MCF 10A (cell line): ENCODE results near the gene MTUS2. TPM values are rescaled to one million over a fixed set of nuclear protein-coding genes. Genes with fewer than 3 reads are reported as not detected.

Experiments
- BruUV-seq: library from RNA; stranded (reverse); fragments of 400-500 nt; replicated peaks from 2 replicates; lab custom pipeline; 2021; lab: Mats Ljungman, UMichigan
- CTCF ChIA-PET: fragments of 300-600 bp; sonication (Branson Sonifier 250); formaldehyde crosslinking; extraction: SDS; loops from one replicate; lab custom pipeline; 2021; ENCODE audit warnings: antibody characterized with exemption, inconsistent platforms; lab: Yijun Ruan, JAX
- POLR2A ChIA-PET: fragments of 300-600, 350-650 bp; sonication (Branson Sonifier 250); formaldehyde crosslinking; extraction: SDS; loops from one replicate; lab custom pipeline; 2020; ENCODE audit warnings: antibody characterized with exemption, inconsistent platforms; lab: Yijun Ruan, JAX
- DNase-seq: peaks from one replicate; pipeline ENCODE4 v3.0.0-alpha.2; 2018; ENCODE audit not compliant: unreplicated experiment
- H3K27ac Mint-ChIP-seq: one replicate; pipeline ENCODE4 v1.8.0; 2022; ENCODE audit warnings: mild to moderate bottlenecking, low read depth, mixed read lengths; ENCODE audit not compliant: unreplicated experiment
- H3K27me3 Mint-ChIP-seq: one replicate; pipeline ENCODE4 v1.8.0; 2022; ENCODE audit warnings: mixed read lengths; ENCODE audit not compliant: insufficient read depth, unreplicated experiment
- H3K36me3 Mint-ChIP-seq: one replicate; pipeline ENCODE4 v1.8.0; 2022; ENCODE audit warnings: mild to moderate bottlenecking, moderate library complexity, mixed read lengths; ENCODE audit not compliant: insufficient read depth, unreplicated experiment
- H3K4me1 Mint-ChIP-seq: one replicate; pipeline ENCODE4 v1.8.0; 2022; ENCODE audit warnings: mixed read lengths; ENCODE audit not compliant: insufficient read depth, unreplicated experiment
- H3K4me3 Mint-ChIP-seq: one replicate; pipeline ENCODE4 v1.8.0; 2022; ENCODE audit warnings: mild to moderate bottlenecking, moderate library complexity, mixed read lengths; ENCODE audit not compliant: unreplicated experiment
- H3K9me3 Mint-ChIP-seq: one replicate; pipeline ENCODE4 v1.8.0; 2022; ENCODE audit warnings: mixed read lengths; ENCODE audit not compliant: unreplicated experiment
- CTCF ChIP-seq: fragments of 200-600 bp; IDR thresholded peaks from one replicate; pipeline ENCODE4 v1.8.0; 2022; ENCODE audit warnings: antibody characterized with exemption, mild to moderate bottlenecking; ENCODE audit not compliant: unreplicated experiment
- intact Hi-C: fragments of 100-400 bp; cut with micrococcal nuclease; formaldehyde crosslinking; loops from 2 replicates; pipeline ENCODE4 v1.14.1; 2022
- total RNA-seq: library from RNA; stranded (reverse); gene quantifications from 2 replicates; pipeline ENCODE4 v1.2.3, GENCODE V29; 2022

MTUS2 gene
- total RNA-seq, 1 experiment from 2014 or later: not detected

- ChIA-PET POLR2A (interaction anchor here (0.6 kb wide), 1 partner anchor 199 kb away, joined by 3 read pairs; no protein-coding TSS in a partner anchor), CTCF (interaction anchor here (0.6 to 5.9 kb wide), 6 partner anchors 9 to 606 kb away, joined by 3 to 127 read pairs (median 6); no protein-coding TSS in a partner anchor)
- H3K4me3 Mint-ChIP-seq: no peak overlapping the region
- peaks cover 17% of the 10 kb centered on the region for H3K36me3 Mint-ChIP-seq
- no peaks in the 10 kb centered on the region for H3K9me3 Mint-ChIP-seq
- DNase-seq: no peak
- intact Hi-C loops: no loop called here
- H3K4me1 Mint-ChIP-seq: no peaks in the 10 kb centered on the region
- no TSS peak for BruUV-seq
- no peak overlapping the region for H3K27ac Mint-ChIP-seq
- H3K27me3 Mint-ChIP-seq: no peaks in the 10 kb centered on the region
- TF ChIP-seq CTCF: no peak
Observed at GRCh38 chr13:29505950-29506349, 685.8 kb downstream of the MTUS2 start.

- ChIA-PET CTCF (interaction anchor here (0.8 to 5.9 kb wide), 27 partner anchors 9 to 608 kb away, joined by 3 to 127 read pairs (median 6); partner anchors contain the start of gene SLC7A1), POLR2A (interaction anchor here (1.1 to 1.9 kb wide), 5 partner anchors 8 to 336 kb away, joined by 3 to 8 read pairs (median 4); no protein-coding TSS in a partner anchor)
- no peak for TF ChIP-seq CTCF
- intact Hi-C loops: no loop called here
- BruUV-seq: no TSS peak
- no peaks in the 10 kb centered on the region for H3K9me3 Mint-ChIP-seq
- peaks cover 31% of the 10 kb centered on the region for H3K36me3 Mint-ChIP-seq
- no peaks in the 10 kb centered on the region for H3K4me1 Mint-ChIP-seq
- no peak overlapping the region for H3K4me3 Mint-ChIP-seq
- no peak overlapping the region for H3K27ac Mint-ChIP-seq
- no peak for DNase-seq
- H3K27me3 Mint-ChIP-seq: no peaks in the 10 kb centered on the region
Observed at GRCh38 chr13:29507356-29507755, 687.2 kb downstream of the MTUS2 start.

- no peaks in the 10 kb centered on the region for H3K27me3 Mint-ChIP-seq
- H3K27ac Mint-ChIP-seq: no peak overlapping the region
- peak; percentile 86 for TF ChIP-seq CTCF
- no peaks in the 10 kb centered on the region for H3K9me3 Mint-ChIP-seq
- peak; percentile 74 for DNase-seq
- no TSS peak for BruUV-seq
- intact Hi-C loops: loop anchor here (1.0 kb wide), 2 partner anchors 200 to 607 kb away; no protein-coding TSS in a partner anchor
- POLR2A ChIA-PET: interaction anchor here (0.5 to 1.9 kb wide), 11 partner anchors 23 to 1855 kb away, joined by 3 to 8 read pairs (median 3); no protein-coding TSS in a partner anchor
- H3K36me3 Mint-ChIP-seq: peaks cover 41% of the 10 kb centered on the region
- CTCF ChIA-PET: interaction anchor here (0.5 to 5.9 kb wide), 50 partner anchors 8 to 1365 kb away, joined by 3 to 127 read pairs (median 4); partner anchors contain the start of gene SLC7A1
- no peaks in the 10 kb centered on the region for H3K4me1 Mint-ChIP-seq
- no peak overlapping the region for H3K4me3 Mint-ChIP-seq
Observed at GRCh38 chr13:29508130-29508875, 688.2 kb downstream of the MTUS2 start.

DNA sequence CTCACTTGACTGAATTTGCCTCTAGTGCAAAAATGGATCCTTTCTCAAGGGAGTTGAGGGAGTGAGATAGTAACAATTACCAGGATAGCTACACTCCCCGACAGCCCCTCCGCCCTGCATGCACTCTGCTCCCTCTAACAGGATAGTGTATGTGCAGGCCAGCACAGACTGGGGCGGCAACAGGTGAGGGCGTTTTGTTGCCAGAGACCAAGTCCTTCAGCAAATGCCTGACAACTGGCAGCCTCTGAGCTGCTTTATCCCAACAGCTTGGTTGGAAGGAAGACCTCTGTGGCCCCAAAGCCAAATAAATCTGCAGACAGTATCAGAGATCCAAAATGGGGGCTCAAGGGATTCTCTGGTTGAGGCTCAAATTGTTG, 688.7 kb downstream of the MTUS2 start:
- no peak overlapping the region for H3K27ac Mint-ChIP-seq
- H3K9me3 Mint-ChIP-seq: no peaks in the 10 kb centered on the region
- H3K27me3 Mint-ChIP-seq: no peaks in the 10 kb centered on the region
- no peak for TF ChIP-seq CTCF
- POLR2A ChIA-PET: interaction anchor here (0.5 to 1.9 kb wide), 8 partner anchors 56 to 1856 kb away, joined by 3 to 8 read pairs (median 4); no protein-coding TSS in a partner anchor
- no peak overlapping the region for H3K4me3 Mint-ChIP-seq
- peaks cover 41% of the 10 kb centered on the region for H3K36me3 Mint-ChIP-seq
- intact Hi-C loops: loop anchor here (1.0 kb wide), 2 partner anchors 199 to 606 kb away; no protein-coding TSS in a partner anchor
- DNase-seq: no peak
- no TSS peak for BruUV-seq
- no peaks in the 10 kb centered on the region for H3K4me1 Mint-ChIP-seq
- CTCF ChIA-PET: interaction anchor here (0.5 to 5.9 kb wide), 40 partner anchors 9 to 710 kb away, joined by 3 to 127 read pairs (median 5); partner anchors contain the start of genes SLC7A1 and UBL3
